Endothelial cell of umbilical vein (primary cell): ENCODE measurements around the gene HMCN1.

Experiments
- CTCF ChIP-seq, 2 donors: IDR thresholded peaks; 1 replicate in 1 of 2; 2 replicates in 1 of 2; pipeline ENCODE4 v1.5.1; 2011; ENCODE audit warnings: low read length in 2 of 2, mild to moderate bottlenecking in 2 of 2, moderate library complexity in 2 of 2, control low read depth in 1 of 2, inconsistent platforms in 1 of 2, low read depth in 1 of 2; ENCODE audit not compliant: insufficient read depth in 1 of 2; ENCODE audit errors: extremely low read depth in 1 of 2
- JUN ChIP-seq: IDR thresholded peaks from 2 replicates; pipeline ENCODE4 v1.6.1; 2011; ENCODE audit warnings: borderline replicate concordance, low read depth; ENCODE audit not compliant: insufficient read length, insufficient read depth

- TF ChIP-seq JUN (no peak), CTCF (IDR thresholded peaks at IDR 0.05; ENCODE audit: extremely low read depth in 1 of 2, insufficient read depth in 1 of 2, low read depth in 1 of 2, low read length in 2 of 2) (no peak)
Observed at GRCh38 chr1:185966471-185966870, 232.3 kb downstream of the HMCN1 start.
